G401.6 (cell line): ENCODE data around the gene XPNPEP2.

Experiments used
- FAIRE-seq: peaks from 2 replicates; lab custom pipeline; 2012; peaks lifted over from hg19 to GRCh38; lab: Jason Lieb, UNC

Gene XPNPEP2

DNA sequence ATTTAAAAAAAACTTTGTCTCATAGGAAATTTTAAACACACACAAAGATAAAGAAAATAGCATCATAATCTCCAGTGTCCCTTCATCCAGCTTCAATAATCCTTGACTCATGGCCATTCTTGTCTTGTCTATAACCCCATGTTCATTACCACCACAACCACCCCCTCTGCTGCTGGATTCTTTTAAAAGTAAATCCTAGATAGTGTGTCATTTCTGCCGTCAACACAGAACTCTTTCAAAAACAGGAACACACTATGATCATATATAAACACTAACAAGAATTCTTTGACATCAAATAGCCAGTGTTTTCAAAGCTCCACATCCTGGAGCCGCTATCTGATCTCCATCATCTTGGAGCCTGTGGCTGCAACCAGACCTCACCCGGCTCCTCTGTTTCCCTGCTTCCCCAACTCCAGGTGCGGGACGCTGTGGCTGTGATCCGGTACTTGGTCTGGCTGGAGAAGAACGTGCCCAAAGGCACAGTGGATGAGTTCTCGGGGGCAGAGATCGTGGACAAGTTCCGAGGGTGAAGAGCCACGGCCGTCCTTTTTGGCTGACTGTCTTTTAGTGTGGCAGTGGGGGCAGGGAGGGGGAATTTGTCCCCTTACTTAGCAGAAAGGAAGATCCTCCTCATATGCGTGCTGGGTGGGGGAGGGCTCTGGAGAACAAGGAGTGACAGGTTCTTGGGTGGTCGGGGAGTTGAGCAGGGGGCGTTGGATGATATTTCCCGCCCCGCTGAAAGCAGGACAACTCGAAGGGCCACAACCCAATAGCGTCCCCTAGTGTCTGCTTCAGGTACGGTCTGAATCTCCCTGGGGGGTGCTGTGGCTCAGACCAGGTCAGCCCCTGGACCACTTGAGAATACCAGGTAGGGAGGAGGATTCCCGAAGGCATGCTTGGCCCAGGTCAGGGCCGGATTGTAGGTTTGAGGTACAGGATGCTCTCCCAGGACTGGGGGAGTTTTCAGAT is 15.6 kb downstream of the XPNPEP2 start:
- no peak for FAIRE-seq

DNA sequence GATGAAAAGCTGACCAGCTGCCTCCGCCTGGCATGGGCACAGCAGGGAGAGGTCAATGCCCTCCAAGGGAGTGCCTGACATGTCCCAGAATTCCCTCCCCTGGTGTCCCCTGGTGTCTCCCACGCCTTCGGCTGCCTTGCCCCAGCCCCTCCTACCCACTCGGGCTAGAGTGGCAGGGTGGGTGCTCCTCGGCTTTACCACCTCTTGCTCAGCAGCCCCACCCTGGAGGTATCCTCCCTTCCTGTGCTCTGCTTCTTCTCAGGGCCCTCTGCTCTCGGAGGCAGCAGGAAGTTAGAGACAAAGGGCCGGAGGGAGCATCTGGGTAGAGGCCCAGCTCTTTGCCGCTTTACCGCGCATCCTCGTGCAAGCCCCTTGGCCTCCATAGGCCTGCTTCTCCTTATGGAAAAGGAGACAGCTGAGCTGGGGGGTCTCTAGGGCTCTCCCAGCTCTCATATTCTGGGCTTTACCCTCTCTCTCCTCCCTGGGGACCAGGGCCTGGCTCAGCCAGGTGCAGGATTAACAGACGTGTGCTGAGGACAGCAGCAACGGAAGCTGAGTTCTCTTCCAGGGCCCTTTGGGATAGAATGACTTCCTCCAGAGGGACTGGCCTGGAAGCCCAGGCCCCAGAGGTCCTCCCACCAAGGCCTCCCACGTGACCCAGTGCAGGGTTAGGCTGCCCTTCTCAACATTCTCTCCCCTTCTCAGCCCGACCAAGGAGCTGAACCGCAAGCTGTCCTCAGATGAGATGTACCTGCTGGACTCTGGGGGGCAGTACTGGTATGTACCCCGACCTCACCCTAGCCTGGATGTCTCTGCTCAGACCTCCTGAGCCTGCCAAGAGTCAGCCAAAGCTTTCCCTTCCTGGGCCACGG is 17.2 kb downstream of the XPNPEP2 start:
- FAIRE-seq: no peak

DNA sequence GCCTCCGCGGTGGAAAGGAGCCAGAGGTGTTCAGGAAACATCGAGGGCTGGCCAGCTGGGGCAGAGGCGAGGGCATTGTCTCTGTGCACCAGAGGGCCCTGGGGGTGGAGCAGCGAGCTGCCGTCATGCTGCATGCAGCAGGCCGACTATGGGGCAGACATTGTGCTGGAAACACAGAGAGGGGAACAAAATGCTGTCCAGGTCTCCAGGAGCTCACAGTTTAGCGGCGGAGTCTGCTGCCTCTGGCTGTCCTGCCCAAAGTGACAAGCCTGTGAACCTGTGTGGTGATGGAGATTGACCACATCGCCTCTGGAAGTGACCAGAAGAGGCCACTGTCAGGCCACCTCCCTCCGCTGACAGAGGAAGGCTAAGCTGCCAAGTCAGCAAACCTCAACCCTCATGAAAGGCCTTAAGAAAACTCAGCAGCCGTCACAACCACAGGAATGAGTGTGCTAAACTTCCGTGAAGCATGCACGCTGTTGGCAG is 20.8 kb downstream of the XPNPEP2 start:
- no peak for FAIRE-seq

- no peak for FAIRE-seq
These were observed 21.4 kb downstream of the XPNPEP2 start for GRCh38 chrX:129760155-129760554.

GRCh38 chrX:129760981-129761380 is 22.2 kb downstream of the XPNPEP2 start:
- no peak for FAIRE-seq

- FAIRE-seq: no peak
These were observed 22.8 kb downstream of the XPNPEP2 start for GRCh38 chrX:129761596-129761995.

- no peak for FAIRE-seq
These were observed 23.7 kb downstream of the XPNPEP2 start for GRCh38 chrX:129762448-129762847.

DNA sequence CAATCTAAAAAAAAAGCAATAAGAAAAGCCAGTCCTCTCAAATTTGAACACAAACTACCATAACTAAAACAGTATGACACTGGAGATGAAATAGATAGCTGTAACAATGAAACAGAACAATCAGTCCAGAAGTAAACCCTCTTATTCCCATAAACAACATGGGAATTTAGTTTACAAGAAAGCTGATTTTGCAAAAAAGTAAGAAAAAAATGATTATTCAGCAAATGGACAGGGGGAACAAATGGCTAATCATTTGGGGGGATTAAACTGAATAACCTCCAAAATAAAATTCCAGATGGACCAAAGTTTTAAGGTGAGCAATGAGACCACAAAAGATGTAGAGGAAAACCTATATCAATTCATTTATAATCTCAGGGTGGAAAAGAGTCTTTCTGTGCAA is 24.9 kb downstream of the XPNPEP2 start:
- no peak for FAIRE-seq

- no peak for FAIRE-seq
These were observed 29.4 kb downstream of the XPNPEP2 start for GRCh38 chrX:129768186-129768585.

- FAIRE-seq: no peak
These were observed 30.0 kb downstream of the XPNPEP2 start for GRCh38 chrX:129768586-129769466.

DNA sequence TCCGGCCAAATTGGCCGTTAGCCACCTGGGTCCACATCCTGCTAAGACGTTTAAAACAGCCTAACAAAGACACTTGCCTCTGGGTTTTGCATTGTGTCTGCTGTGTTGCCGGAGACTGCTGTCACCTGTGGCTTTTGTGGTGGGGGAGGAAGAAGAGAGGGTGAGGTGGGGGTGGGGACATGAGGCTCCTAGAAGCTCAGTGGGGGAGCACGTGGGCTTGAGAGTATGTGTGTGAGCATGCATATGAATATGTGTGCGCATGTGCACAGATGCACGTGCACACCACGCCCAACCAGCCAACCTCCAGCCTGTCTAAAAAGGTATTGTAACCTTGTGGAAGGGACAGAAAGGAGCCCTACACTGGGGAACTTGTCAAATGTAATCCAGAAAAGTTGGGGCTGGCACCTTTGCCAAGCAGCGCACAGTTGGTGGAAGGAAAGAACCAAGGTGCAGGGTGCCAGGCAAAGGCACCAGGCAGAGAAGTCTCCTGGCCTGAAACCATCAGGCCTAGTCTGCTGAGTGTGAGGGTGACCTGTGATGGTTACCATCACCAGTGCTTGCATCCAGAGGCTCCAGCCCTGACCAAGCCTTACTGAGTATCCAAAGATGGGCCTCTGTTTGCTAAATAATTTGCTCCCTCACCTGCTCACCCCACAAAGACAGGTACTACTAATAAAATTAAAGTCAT is 30.8 kb downstream of the XPNPEP2 start:
- FAIRE-seq: no peak

DNA sequence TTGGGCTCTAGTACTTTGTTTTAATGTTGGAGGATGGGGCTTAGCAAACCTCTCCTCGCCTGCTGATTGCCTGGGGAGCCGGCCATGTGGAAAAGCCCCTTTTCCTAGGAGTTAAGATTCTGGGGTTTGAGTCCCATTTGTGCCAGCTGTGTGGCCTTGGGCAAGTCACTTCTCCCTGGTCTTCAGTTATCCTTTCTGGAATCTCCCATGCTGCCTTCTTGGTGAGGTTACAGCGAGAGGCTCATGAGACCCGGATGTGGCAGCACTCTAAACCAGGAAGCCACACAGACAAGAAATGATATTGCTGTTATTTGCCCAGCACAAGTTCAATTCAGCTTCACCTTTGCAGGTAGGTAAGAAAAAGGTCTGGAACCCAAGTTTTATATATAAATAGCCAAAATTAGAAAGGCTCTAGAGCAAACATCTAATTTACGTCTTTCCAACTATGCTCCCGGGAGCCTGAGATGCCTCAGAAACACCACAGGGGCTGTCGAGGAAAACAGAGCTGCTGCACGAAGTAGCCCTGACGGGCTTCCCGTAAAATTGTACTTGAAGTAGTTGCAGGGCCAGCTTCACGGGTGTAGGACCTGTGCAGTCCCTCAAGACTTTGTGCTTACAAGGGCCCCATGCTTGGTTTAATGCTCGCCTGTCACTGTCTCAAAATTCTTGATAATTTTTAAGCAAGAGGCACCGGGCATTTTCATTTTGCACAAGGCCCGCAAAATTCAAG is 32.7 kb downstream of the XPNPEP2 start:
- no peak for FAIRE-seq

DNA sequence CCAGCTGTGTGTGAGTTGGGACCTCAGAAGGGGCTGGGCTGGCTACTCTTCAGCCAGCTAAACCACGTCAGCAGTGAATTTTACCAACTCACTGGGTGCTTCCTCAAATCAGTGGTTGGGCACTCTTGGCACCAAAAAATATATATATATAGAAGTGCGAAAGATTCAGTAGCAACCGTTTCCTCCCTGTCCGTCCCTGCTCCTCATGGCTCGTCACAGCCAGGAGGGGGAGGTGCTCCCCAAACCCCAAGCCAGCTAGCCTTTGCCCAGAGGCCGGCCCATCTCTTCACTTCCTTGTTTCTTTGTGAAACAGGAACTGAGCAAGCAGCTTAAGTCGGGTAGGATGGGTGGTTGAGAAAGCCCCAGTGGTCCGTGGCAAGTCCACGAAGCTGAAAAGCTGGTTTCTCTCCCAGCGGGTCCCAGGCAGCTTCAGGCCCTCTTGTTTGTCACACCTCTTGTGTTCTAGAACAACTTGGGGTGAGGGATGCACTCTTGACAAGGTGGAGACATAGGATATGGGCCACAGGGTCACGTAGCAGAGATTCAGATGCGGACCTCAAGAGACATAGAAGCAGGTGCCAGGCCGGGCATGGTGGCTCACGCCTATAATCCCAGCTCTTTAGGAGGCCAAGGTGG is 34.1 kb downstream of the XPNPEP2 start:
- no peak for FAIRE-seq

GRCh38 chrX:129773649-129774458 is 35.1 kb downstream of the XPNPEP2 start:
- no peak for FAIRE-seq

DNA sequence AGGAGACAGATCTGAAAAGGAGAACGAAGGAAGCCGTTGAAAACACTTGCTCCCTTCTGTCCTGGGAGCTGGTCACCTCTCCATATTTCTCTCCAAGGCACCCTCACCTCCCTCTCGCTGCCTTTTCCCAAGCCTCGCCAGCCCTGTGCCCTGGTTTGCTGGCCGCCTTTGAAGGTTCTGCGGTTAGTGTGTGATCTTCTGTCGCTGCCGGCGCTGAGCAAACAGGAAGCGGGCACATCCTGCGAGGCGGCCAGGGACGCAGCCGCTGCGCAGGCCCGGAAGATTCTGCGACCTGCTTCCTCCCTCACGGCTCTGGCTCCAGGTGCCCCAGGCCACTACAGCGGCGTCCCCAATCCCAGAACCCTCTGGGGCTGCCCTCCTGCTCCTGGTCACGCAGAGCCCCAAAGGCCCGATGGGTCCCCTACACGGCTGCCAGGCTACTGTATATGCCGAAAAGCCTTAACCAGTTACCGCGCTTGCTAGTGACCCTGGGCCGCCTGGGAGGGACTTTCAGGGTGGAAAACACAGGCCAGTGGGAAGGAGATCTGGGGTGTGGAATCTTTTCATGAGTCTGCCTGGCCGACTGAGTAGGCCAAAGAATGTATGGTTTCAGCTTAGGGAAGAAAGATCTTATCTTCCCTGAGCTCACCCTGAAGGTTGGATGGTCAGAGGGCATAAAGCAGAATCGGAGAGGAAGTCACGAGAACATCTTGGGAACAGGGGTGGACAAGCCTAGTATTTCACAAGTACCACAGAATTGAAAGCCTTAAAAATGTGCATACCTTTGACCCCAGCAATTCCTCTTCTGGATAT is 38.6 kb downstream of the XPNPEP2 start:
- no peak for FAIRE-seq

- FAIRE-seq: no peak
These were observed 40.4 kb downstream of the XPNPEP2 start for GRCh38 chrX:129779086-129779672.

- no peak for FAIRE-seq
These were observed 41.0 kb downstream of the XPNPEP2 start, which contains the start of gene SASH3 for GRCh38 chrX:129779747-129780146. SASH3 (plus strand) TSS chrX:129779949; CDS start chrX:129780098, 149 bp downstream.
